ENCODE measurements around the gene OR2G6. TPM values are rescaled to one million over a fixed set of nuclear protein-coding genes. Genes with fewer than 3 reads are reported as not detected.

The OR2G6 gene
- total and polyA plus RNA-seq, 7 donors = not detected

- Histone ChIP-seq H3K27ac (no peak overlapping the region), H3K9me3 (no peaks in the 10 kb centered on the region), H3K4me3 (no peak overlapping the region), H3K27me3 (no peaks in the 10 kb centered on the region), H3K36me3 (no peaks in the 10 kb centered on the region), H3K4me1 (no peaks in the 10 kb centered on the region)
- TF ChIP-seq POLR2AphosphoS5 (IDR thresholded peaks at IDR 0.05) (no peak), CTCF (IDR thresholded peaks at IDR 0.05) (no peak), POLR2A (IDR thresholded peaks at IDR 0.05) (no peak), EP300 (IDR thresholded peaks at IDR 0.05) (no peak)
- intact Hi-C loops (cut with DNase I) = no loop called here
- DNase-seq = no peak
- WGBS, 2 donors = 77 to 85% methylated on average over 9 of the region's 9 CpGs
Measured at GRCh38 chr1:248576260-248576980, 68.5 kb downstream of the OR2G6 start.

Other genes starting within 250 kb of the OR2G6 start
- not detected for gene OR2T33, start 230.1 kb upstream of the OR2G6 start, total RNA-seq
- not detected for gene OR2T33, start 230.1 kb upstream of the OR2G6 start, polyA plus RNA-seq
- not detected for gene OR2T12, start 204.6 kb upstream of the OR2G6 start, total RNA-seq
- gene OR2T12, start 204.6 kb upstream of the OR2G6 start, polyA plus RNA-seq = not detected
- gene OR2M7, start 183.5 kb upstream of the OR2G6 start, total RNA-seq = not detected
- not detected for gene OR2M7, start 183.5 kb upstream of the OR2G6 start, polyA plus RNA-seq
- not detected for gene OR14C36, start 159.3 kb upstream of the OR2G6 start, total RNA-seq
- not detected for gene OR14C36, start 159.3 kb upstream of the OR2G6 start, polyA plus RNA-seq
- not detected for gene OR2T4, start 146.4 kb upstream of the OR2G6 start, total RNA-seq
- gene OR2T4, start 146.4 kb upstream of the OR2G6 start, polyA plus RNA-seq = not detected
- not detected for gene OR2T6, start 132.3 kb upstream of the OR2G6 start, total RNA-seq
- not detected for gene OR2T6, start 132.3 kb upstream of the OR2G6 start, polyA plus RNA-seq
- not detected for gene OR2T1, start 105.0 kb upstream of the OR2G6 start, total RNA-seq
- not detected for gene OR2T1, start 105.0 kb upstream of the OR2G6 start, polyA plus RNA-seq
- gene OR2T2, start 62.4 kb upstream of the OR2G6 start, total RNA-seq = not detected
- gene OR2T2, start 62.4 kb upstream of the OR2G6 start, polyA plus RNA-seq = not detected
- gene OR2T3, start 34.7 kb upstream of the OR2G6 start, total RNA-seq = not detected
- gene OR2T3, start 34.7 kb upstream of the OR2G6 start, polyA plus RNA-seq = not detected
- not detected for gene OR2T5, start 19.5 kb upstream of the OR2G6 start, total RNA-seq
- not detected for gene OR2T5, start 19.5 kb upstream of the OR2G6 start, polyA plus RNA-seq
- not detected for gene OR2T29, start 54.7 kb downstream of the OR2G6 start, total RNA-seq
- gene OR2T29, start 54.7 kb downstream of the OR2G6 start, polyA plus RNA-seq = not detected
- not detected for gene OR2T34, start 66.7 kb downstream of the OR2G6 start, total RNA-seq
- not detected for gene OR2T34, start 66.7 kb downstream of the OR2G6 start, polyA plus RNA-seq
- not detected for gene OR2T10, start 89.6 kb downstream of the OR2G6 start, total RNA-seq
- gene OR2T10, start 89.6 kb downstream of the OR2G6 start, polyA plus RNA-seq = under 1 TPM in 1 of 3 donors, not detected in 2; 0.01 TPM
- gene OR2T11, start 127.0 kb downstream of the OR2G6 start, total RNA-seq = not detected
- gene OR2T11, start 127.0 kb downstream of the OR2G6 start, polyA plus RNA-seq = not detected
- not detected for gene OR2T35, start 137.2 kb downstream of the OR2G6 start, total RNA-seq
- not detected for gene OR2T35, start 137.2 kb downstream of the OR2G6 start, polyA plus RNA-seq
- not detected for gene OR2T27, start 147.5 kb downstream of the OR2G6 start, total RNA-seq
- not detected for gene OR2T27, start 147.5 kb downstream of the OR2G6 start, polyA plus RNA-seq
- gene OR14I1, start 194.7 kb downstream of the OR2G6 start, total RNA-seq = not detected
- not detected for gene OR14I1, start 194.7 kb downstream of the OR2G6 start, polyA plus RNA-seq
- 1 to 10 TPM in 1 of 4 donors, under 1 TPM in 1, not detected in 2; 0.36 to 1.1 TPM for gene LYPD8, start 247.7 kb downstream of the OR2G6 start, total RNA-seq
- gene LYPD8, start 247.7 kb downstream of the OR2G6 start, polyA plus RNA-seq = 100 to 1,000 TPM; 111 to 237 (median 176) TPM